GM21381 (cell line): ENCODE measurements around the gene FGF1.

ENCODE experiments used
- ATAC-seq: cut with Tn5 transposase; IDR thresholded peaks from one replicate; pipeline ENCODE4 v1.9.1; 2021; ENCODE audit warnings: mild to moderate bottlenecking, moderate library complexity; ENCODE audit not compliant: unreplicated experiment

The FGF1 gene

DNA sequence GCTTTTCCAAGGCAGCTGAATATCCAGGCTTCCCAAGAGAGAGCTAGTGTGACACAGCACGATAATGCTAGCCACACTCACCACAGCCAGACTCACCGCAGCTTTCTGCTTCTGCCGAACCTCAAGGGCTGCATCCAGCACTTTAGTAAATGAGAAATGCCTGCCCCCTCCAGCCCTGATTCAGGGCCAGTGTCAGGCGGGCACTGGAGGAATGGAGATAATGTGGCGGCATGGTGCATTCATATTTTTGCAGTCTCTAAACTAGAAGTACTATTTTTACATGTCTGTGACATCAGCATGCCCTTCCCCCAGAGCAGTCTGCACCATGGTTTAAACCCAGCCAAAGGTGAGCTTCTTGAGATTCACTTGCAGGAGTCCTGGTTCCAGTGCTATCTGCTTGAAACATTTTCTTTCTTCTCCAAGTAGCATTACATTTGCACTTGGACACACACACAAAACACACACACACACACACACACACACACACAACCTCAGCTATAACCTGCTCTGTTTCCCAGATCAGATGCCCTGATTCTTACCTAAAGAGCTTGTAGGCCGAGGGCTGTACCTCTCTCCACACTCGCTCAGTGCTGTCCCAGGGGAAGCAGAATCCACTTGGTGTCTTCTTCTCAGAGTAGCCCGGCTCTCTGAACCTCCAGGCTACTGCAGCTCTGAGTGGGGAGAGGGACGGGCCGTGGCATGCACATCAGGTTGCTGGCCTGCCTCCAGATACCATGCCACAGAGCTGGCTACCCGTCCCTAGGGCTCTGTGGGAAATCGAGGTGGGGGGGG, at the start of gene FGF1:
TSS of gene FGF1 (minus strand) at position 673 of the 792 bp plus-strand sequence. CDS start 71,963 bp downstream, outside the sequence.
- ATAC-seq, result no peak

DNA sequence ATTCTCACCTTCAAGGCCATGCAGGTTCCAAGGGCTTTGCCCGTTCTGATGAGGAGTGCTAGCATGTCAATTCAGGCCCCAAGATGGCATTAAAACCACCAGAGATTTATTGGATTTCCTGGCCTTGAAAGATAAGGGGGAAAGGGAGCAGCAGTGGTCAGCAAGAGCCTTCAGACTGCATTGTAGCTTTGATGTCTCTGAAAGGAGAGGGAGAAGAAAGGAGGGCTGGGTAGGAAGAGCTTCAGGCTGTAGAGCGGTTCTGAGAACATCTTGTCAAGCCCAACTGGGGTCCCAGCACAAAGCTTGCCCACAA, 41.8 kb upstream of the FGF1 start:
- ATAC-seq, result no peak

DNA sequence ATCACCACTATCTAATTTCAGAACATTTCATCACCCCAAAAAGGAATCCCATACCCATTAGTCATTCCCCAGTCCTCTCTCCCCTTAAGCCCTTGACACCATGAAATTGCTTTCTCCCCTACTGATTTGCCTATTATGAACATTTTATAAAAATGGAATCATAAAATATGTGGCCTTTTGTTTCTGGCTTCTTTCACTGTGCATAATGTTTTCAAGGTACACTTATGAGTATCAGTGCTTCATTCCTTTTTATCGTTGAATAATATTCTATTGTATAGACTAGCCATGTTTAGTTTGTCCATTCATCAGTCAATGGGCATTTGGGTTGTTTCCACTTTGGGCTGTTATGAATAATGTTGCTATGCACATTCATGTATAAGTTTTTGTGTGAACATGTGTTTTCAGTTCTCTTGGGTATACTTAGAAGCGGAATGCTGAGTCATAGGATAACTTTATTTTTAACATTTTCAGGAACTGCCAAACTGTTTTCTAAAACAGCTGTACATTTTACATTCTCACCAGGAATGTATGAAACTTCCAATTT, 40.4 kb upstream of the FGF1 start:
- ATAC-seq, result no peak

DNA sequence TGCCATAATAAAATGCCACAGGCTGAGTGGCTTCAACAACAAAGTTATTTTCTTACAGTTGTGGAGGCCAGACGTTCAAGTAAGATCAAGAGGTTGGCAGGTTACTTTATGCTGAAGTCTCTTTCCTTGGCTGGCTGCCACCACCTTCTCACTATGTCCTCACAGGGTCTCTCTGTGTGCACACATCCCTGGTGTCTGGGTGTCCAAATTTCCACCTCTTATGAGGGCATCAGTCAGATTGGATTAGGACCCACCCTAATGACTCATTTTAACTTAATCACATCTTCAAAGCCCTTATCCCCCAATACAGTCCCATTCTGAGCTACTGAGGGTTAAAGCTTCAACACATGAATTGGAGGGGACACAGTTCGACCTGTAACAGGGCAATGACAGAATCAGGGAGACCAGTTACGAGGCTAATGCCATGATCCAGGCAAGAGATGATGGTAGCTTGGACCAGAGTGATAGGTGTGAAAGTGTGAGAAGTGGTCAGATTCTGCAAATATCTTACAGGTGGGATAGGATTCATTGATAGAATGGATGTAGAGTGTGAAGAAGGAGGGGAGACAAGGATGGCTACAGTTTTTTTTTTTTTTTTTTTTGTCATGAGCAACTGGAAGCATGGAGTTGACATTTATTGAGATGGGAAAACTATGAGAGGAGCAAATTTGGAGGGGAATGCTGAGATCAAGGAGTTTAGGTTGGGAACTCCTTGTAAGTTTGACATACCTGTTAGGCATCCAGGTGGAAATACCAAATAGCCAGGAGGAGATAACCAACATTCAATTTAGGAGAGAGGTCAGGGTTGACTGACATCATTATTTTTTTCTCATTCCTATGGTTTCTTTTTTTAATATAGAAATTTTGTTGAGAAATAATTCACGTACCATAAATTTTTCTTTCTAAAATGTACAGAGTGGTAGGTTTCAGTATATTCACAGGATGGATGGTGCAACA, 39.6 kb upstream of the FGF1 start:
- ATAC-seq, result no peak

DNA sequence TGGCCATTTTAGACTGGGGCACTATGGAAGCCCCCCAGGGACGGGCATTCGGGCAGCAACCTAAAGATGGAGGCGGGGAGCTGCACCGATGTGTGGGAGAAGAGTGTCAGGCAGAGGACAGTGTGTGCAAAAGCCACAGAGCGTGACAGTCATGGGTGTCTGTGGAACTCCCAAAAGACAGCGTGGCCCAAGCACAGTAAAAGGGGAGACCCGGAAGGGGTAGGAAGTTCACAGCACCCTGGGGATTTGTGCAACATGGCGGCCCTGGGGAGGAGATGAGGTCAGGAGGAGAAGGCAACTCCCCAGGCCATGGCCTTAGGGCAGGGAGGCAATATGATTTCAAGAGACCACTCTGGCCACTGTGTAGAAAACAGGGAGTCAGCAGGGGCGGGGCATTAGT, 38.9 kb upstream of the FGF1 start:
- ATAC-seq, result no peak

DNA sequence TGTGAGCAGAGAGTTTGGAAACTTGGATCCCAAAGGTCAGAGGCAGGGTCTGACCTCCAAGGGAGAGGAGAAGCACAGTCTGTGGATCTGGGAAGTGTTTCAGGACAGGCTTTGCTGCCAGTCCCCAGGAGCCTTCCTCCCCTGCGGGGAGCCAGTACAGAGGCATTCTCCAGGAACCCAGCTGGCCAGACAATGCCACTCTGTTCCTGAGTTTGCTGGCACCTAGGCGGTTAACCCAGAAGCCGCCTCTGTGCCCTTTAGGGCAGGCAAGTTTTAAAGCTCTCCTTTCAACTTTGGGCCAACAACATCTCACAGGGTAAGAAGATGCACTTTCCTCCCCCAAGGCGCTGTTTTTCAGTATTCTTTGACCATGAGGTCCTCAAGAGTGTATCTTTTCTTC, 37.0 kb upstream of the FGF1 start:
- ATAC-seq, result no peak

DNA sequence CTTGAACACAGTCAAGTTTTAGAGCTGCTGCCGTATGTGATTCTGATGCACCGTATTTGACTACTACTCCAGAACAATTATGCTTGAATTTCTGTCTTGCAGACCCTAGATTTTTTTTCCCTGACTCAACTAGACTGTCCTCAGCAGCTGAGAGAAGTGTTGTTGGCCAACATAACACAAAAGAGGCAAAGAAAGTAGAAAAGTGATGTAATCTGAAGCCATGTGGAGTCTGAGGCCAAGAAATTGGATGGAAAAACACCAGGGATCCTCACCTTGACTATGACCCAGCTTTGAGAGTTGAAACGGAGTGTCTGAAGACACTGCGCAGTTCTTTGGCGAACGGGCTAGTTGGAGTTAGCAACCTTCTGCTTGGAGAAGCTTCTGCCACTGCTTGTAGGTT, 36.3 kb upstream of the FGF1 start:
- no peak for ATAC-seq

DNA sequence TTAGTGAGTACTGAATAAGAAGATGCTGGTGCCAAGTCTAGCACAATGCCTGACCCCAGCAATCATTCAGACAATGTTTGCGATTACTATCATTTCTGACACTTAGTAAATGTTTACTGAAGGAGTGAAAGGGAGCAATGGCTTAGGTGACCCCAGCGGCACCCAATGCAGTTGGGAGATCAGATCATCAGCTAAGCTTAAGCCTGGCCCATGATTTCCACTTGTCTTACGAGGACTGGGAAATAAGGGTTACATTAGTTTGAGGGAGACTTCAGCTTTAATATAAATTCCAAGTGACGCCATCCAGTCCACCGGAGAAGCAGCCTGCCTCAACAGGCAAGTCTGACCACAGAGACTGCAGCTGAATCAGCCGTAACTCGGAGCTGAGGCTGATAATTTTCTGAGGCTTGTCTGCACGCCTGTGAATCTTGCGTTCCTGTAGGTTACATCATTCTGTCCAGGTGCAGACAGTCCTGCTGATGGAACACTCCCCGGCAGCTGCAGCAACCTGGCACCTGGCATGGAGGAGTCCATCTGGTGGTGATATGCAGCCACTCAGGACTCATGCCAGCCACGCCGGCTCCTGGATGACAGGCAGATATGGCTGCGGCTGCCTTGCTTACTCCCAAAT, 34.9 kb upstream of the FGF1 start:
- no peak for ATAC-seq

DNA sequence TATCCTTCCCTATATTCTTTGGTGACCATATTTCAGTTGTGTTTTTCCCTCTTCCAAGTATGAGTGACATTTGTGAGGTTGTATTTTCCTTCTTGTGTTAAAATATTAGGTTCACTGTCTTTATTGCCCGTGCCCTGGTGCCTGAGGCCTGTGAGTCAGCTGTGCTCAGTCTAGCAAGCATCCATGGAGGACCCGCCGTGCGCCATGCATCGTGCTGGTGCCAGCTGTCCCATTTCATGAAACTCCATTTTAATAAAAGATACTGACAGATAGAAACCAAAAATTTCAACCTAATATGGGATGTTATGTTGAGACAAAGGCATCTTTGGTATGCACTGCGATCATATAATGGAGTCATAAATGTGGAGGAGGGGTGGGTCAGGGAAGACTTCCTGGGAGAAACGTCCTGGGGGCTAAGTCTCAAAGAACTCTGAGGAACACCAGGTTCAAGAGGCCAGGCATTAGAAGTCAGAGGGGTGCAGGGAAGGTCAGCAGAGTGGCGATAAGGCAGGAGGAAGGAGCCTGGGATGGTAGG, 34.0 kb upstream of the FGF1 start:
- ATAC-seq, result no peak

DNA sequence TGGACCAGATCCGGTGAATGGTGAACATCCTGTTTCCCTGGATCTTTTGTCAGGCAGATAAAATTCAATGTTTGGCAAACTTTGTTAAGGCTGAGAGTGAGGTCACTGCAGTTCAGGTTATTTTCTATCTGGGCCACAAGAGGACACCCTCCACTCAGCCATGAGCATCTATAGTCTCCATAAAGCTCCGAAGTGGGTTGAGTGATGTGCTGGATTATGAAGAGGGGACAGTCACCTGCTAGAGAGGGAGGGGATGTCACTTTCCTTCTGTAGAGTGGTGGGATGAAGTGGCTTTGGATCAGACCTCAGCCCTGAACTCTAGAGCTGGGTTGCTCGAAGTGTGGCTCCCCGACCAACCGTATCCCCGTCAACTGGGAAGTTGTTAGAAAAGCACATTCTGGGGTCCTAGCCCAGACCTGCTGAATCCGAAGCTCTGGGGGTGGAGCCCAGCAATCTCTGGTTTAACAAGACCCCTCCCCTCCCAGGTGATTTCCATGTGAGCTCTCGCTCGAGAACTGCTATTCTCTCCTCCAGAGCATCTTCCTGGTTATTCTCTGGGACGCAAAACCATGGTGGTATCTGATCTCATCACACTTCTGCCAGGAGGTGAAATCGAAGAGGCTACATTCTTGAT, 31.8 kb upstream of the FGF1 start:
- ATAC-seq, result no peak

DNA sequence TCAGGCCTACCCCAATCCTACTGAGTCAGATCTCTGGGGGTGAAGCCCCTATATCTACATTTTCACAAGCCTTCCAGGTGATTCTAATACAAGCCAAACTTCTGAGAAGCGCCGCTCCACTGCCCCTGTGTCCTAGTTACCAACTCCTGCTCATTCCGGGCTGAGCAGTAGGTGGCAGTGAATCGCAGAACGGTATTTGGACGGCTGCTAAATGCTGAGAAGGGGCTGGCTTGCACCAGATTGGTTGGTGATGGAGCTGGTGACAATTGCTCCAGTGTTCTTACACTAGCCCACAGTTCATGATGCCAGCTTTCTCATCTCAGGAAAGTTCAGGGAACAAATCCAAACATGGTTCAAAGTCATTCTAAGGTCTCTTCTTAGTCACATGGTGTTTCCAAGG, 31.1 kb upstream of the FGF1 start:
- ATAC-seq, result no peak

DNA sequence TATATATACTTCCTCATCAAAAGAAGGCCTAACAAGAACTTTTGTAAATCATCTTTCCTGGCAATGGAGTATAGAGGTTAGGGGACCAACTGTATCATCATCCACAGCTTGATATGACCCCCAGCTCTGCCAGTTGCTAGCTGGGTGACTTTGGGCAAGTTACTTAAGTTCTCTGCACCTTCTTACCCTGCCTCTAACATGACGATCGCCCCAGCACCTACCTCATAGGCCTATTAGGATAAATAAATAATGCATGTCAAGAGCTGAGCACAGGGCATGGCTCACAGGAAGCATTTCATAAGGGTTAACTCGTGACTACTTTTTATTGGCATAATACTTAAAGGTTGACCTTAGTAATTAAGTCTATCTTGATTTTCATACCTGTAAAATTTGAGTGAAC, 29.4 kb upstream of the FGF1 start:
- no peak for ATAC-seq

DNA sequence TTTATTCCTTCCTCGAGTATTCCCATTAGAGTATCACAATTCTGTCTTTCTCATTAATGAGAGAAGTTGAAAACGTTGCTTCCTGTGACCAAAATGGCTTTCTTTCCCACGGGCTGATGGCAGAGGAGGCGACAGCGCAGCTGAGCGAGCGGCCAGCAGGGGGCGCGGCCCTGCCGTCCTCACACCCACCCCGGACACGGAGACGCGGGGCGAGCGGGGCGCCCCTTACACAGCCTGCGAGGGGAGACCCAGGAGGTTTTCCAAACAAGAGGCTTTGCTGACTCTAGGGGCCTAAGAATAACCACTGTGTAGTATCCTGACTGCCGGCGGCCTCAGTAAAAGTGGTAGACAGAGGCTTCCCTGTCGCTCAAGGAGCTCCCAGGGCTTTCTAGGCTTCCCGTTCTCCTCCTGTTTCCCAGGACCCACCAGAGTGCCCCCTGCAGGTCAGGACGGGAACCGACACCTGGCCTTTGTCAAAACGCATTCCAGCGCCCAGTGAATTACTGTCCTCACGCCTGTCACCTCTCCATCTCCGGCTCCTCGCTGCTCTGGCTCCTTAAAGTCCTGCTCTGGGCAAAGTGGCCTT, 27.3 kb upstream of the FGF1 start:
- peak; percentile 98 for ATAC-seq

DNA sequence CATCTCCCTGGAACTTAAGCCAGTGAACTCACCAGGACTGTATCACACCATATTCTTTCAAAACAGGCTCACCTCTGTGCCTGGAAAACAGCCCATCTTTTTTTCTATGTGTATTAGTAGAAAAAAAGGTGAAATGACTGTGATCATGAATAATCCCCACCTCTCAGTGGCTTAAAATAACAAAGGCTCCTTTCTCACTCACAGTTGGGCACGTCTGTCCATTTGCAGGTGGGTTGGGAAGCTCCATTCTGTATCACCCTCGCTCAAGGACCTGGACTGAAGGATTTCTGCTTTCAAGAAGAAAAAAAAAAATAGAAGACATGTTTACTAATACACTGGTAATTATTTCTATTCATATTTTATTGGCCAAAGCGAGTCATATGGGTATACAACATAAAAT, 17.3 kb upstream of the FGF1 start:
- no peak for ATAC-seq

DNA sequence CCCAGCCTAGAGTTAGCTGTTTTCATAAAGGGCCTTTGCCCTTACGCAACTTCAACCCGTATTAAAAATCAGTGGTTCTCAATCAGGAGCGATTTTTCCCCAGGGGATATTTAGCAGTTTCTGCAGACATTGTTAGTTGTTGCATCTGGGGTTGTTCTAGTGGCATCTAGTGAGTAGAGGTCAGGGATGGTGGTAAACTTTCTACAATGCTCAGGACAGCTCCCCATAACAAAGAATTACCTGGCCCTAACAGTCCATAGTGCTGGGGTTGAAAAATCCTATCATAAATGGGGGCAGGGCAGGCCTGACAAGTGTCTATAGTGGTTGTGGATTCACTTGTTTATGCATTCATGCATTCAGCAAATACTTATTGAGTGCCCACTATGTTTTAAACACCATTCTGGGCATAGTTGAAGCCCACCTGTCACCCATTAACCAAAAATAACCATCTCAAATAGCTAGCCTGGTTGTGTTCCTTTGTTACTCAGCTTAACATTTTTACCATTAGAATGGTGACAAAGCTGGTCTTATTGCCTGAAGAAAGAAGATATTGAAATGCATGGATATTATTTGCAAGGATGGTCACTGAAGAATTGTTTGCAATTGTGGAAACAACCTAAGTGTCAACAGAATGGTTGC, 15.9 kb upstream of the FGF1 start:
- no peak for ATAC-seq

DNA sequence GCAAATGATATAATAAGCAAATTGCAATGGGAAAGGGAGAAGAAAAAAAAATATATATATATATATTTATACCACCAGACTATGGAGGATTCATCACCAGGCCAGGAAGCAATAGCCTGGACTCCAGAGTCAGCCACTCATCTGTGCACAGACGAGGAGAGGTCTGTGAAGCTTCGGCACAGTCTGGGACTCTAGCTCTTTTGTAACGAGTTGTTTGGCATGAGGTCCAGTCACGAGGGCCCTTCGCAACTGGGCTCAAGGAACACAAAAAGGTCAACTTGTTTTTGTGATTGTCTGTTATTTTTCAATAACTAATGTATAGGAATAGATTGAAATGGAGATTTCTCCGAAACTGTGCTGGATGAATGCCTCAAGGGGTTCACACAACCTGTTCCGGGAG, 14.7 kb upstream of the FGF1 start:
- no peak for ATAC-seq

DNA sequence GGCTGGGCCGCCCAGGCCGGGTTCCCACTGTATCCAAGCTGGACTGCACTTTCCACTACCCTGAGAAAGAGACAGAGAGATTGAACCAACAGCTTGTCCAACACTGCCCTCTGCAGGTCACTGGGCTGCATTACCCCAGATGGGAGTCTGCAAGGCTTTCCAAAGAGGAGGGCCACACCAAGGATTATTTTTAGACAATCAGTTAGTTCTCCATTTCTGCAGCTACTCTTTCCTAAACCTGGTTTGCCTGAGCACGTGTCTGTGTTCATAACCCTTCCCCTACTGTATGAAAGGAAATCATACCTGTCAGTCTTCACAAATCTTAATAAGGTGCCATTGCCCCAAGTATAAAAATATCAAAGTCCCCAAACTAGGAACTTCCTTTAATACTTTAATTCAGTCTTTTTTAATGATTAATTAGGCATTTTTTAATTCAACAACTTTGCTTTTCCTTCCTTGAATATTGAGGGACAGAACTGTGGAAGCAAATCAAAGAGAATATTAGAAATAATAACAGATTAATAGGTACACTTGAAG, 13.4 kb upstream of the FGF1 start:
- ATAC-seq, result no peak

DNA sequence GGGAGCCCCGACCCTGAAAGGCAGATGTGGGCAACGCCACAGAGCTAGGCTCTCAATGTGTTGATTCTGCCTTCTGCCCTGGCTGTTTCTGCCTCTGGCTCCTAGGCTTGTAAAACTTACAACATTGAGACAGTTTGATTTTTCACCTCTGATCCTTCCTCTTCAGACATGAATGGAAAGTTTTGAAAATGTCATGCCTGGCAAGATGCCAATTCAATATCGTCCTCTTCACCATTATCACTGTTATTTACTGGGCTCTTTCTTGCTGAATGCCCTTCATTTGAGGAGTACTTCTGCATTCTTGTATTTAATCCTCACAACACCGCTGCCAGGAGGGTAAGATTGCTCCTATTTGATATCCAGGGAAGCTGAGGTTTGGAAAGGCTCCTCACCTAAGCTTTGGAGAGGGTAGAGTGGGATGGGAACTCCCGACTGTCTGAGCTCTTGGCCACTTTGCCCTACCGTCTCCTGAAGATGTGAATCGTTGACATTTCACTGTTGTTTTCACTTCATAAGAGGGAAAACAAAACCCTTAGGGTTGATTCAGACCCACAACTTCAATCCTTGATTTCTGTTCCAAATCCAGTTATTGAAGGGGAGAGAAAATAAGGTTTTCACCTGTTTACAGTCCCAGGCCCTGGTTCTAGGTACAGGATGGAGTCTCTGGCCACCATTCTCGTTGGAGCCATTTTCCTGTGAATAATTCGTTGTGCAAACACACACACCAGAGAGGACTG, 12.7 kb upstream of the FGF1 start:
- no peak for ATAC-seq
